Upper lobe of left lung (tissue), 6 donors: ENCODE results near the gene SNX33. TPM values are rescaled to one million over a fixed set of nuclear protein-coding genes. Genes with fewer than 3 reads are reported as not detected.
A peak's percentile ranks its signal among the peaks of the same experiment; 100 is the strongest.
"Not testable (repeated sequence)": the region's sequence is repeated elsewhere in the genome, so short reads cannot be mapped to it uniquely, and the experiment has no call there.

Experiments
- ATAC-seq, 2 donors: fragments of 200-7000 bp; cut with Tn5 transposase; one replicate each; pipeline ENCODE4 v1.9.1; 2022; ENCODE audit warnings: mild to moderate bottlenecking in 2 of 2, moderate library complexity in 2 of 2; ENCODE audit not compliant: low FRiP score in 2 of 2
- DNase-seq, 2 donors: peaks; one replicate each; pipeline ENCODE4 v3.0.0-alpha.2; 2019 to 2020
- H3K27ac ChIP-seq, 4 donors: fragments of 200-600 bp; sonication (generic); one replicate each; pipeline ENCODE4 v1.5.1; 2016 to 2019
- H3K27me3 ChIP-seq, 4 donors: fragments of 200-600 bp; sonication (generic); one replicate each; pipeline ENCODE4 v1.5.1; 2017 to 2019
- H3K36me3 ChIP-seq, 4 donors: fragments of 200-600 bp; sonication (generic); one replicate each; pipeline ENCODE4 v1.5.1; 2016 to 2019
- H3K4me1 ChIP-seq, 4 donors: fragments of 200-600 bp; sonication (generic); one replicate each; pipeline ENCODE4 v1.5.1; 2018 to 2019
- H3K4me3 ChIP-seq, 4 donors: fragments of 200-600 bp; sonication (generic); one replicate each; pipeline ENCODE4 v1.5.1; 2017 to 2019; ENCODE audit warnings: mild to moderate bottlenecking in 2 of 4, moderate library complexity in 1 of 4
- H3K9me3 ChIP-seq, 4 donors: fragments of 200-600 bp; sonication (generic); one replicate each; pipeline ENCODE4 v1.5.1; 2018 to 2019
- EP300 ChIP-seq, 4 donors: sonication (generic); formaldehyde crosslinking; IDR thresholded peaks; one replicate each; pipeline ENCODE4 v1.5.1; 2017; ENCODE audit warnings: antibody characterized with exemption in 4 of 4, control low read depth in 2 of 4
- POLR2A ChIP-seq, 4 donors: fragments of 450-650 bp; IDR thresholded peaks; one replicate each; pipeline ENCODE4 v1.5.1; 2016 to 2017; ENCODE audit warnings: antibody characterized with exemption in 4 of 4, mild to moderate bottlenecking in 2 of 4
- POLR2AphosphoS5 ChIP-seq, 2 donors: sonication (generic); formaldehyde crosslinking; IDR thresholded peaks; one replicate each; pipeline ENCODE4 v1.5.1; 2017; ENCODE audit warnings: antibody characterized with exemption in 2 of 2
- WGBS, 2 donors: methylation state at CpG; one replicate each; pipeline ENCODE4 v1.1.5; 2017 to 2018; 5-methylcytosine and 5-hydroxymethylcytosine counted together
- total RNA-seq, 6 donors: library from RNA; depleted of rRNA in 4 of 6; stranded (reverse); fragments of >200 nt in 4 of 6; gene quantifications; one replicate each; pipeline versions ENCODE4 v1.1.0 to v1.2.1, GENCODE V29; 2016 to 2021
- TF ChIP-seq, protein P1 (sequence below), 6 experiments: fragments of 450-650 bp in 4 of 6; fragments of 200-600 bp in 2 of 6; sonication (generic) in 2 of 6; IDR thresholded peaks; one replicate each; pipeline ENCODE4 v1.5.1; 2016 to 2019; ENCODE audit warnings: antibody characterized with exemption in 6 of 6
- donor health status: DM: no; HTN: no; CAD: no; lungs with moderate emphysema.
- donor health status: DM: no; HTN: yes; CAD: no; lungs with severe emphysema.

Gene SNX33
- total RNA-seq, 6 donors from 2014 or later, result 26.7 to 46.1 (median 31.7) TPM

DNA sequence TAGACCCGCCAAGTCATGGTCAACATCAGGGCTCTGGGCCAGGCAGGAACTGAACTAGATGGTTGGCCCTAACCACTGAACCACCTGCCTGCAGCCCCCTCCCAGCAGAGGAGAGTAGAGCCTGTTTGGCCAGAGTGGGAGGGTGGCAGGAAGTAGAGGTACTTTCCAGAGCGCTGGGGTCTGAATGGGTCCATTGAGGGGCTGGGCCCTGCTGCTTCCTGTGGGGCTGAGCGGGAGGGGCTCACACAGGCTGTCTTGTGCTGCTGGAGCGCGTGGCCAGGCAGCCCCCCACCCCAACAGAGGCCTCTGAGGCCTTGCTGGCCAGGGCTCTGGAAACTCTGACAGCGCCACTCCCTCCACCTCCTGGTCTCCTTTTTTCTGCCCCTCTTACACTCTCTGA is 47.5 kb downstream of the SNX33 start:
- H3K9me3 ChIP-seq, result no peaks in the 10 kb centered on the region
- H3K27ac ChIP-seq, result peak overlapping the region in 2 of 4 donors; percentile 61 to 77
- TF ChIP-seq, protein P1, sequence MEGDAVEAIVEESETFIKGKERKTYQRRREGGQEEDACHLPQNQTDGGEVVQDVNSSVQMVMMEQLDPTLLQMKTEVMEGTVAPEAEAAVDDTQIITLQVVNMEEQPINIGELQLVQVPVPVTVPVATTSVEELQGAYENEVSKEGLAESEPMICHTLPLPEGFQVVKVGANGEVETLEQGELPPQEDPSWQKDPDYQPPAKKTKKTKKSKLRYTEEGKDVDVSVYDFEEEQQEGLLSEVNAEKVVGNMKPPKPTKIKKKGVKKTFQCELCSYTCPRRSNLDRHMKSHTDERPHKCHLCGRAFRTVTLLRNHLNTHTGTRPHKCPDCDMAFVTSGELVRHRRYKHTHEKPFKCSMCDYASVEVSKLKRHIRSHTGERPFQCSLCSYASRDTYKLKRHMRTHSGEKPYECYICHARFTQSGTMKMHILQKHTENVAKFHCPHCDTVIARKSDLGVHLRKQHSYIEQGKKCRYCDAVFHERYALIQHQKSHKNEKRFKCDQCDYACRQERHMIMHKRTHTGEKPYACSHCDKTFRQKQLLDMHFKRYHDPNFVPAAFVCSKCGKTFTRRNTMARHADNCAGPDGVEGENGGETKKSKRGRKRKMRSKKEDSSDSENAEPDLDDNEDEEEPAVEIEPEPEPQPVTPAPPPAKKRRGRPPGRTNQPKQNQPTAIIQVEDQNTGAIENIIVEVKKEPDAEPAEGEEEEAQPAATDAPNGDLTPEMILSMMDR (IDR thresholded peaks at IDR 0.05), result no peak
- TF ChIP-seq POLR2AphosphoS5 (IDR thresholded peaks at IDR 0.05) (no peak), POLR2A (IDR thresholded peaks at IDR 0.05) (no peak), EP300 (IDR thresholded peaks at IDR 0.05) (no peak)
- 52 to 53% methylated on average over 3 to 6 of the region's 6 CpGs for WGBS, 2 donors
- H3K4me1 ChIP-seq, result peaks cover 27 to 57% (median 30%) of the 10 kb centered on the region in 4 donors
- no peaks in the 10 kb centered on the region for H3K27me3 ChIP-seq
- H3K36me3 ChIP-seq, result no peaks in the 10 kb centered on the region
- H3K4me3 ChIP-seq, result no peak overlapping the region
- no peak for ATAC-seq
- no peak for DNase-seq

DNA sequence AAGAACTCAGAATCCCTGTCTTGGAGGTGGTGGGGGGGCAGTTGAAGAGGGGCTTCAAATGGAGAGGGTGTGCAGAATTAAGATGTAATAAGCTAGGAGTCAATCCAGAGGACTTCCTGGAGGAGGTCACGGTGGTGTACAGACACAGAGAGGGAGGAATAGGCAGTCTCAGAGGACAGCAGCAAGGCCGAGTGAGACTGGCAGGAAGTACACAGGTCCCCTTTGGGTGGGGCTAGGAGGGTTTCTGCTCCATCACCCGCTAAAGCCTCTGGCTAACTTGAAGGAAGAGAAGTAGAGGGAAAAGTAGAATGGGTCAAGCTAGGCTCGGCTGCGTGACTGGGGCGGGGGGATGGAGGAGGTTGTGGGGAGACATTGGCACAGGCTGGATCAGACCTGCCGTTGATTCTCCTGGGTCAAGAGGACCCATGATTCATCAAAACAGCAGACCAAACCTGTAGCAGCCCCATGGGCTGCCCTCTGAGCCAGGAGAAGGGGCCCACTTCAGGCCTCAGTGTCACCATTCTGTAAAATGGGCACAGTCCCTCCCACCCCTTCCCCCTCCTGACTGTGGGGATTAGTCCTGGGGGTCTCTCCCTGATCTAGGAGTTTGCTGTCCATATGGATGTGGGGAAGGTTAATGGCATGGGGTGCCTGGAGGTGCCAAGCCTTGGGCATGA is 48.1 kb downstream of the SNX33 start:
- H3K27ac ChIP-seq, result peak overlapping the region in 2 of 4 donors; percentile 64 to 77
- 62 to 76% methylated on average over 7 of the region's 7 CpGs for WGBS, 2 donors

DNA sequence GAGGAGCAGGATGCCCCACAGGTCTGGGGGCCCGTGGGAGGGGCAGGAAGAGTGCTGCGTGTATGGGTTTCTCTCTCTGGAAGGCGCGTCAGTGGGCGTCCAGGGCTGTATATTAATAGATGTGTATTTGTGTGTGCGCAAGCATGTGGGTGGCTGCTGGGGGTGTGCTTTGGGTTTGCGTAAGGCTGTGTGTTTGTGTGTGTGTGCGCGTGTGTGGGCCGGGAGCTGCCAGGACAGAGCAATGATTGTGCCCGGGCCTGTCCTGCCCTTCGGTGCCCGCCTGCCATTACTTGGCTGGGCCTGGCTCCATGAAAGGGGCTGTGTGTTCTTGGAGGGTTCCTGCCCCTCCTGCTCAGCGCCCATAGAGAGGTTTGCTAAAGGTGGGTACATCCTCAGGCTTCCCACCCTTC is 48.6 kb downstream of the SNX33 start:
- ATAC-seq (no peak), DNase-seq (peak in 1 of 2 donors; percentile 68)
- Histone ChIP-seq H3K4me1 (peaks cover 37 to 68% (median 40%) of the 10 kb centered on the region in 4 donors), H3K27ac (peak overlapping the region in 3 of 4 donors; percentile 50 to 77 (median 64)), H3K27me3 (no peaks in the 10 kb centered on the region), H3K36me3 (no peaks in the 10 kb centered on the region), H3K4me3 (no peak overlapping the region), H3K9me3 (no peaks in the 10 kb centered on the region)
- peak in 1 of 2 donors; percentile 12 for TF ChIP-seq POLR2AphosphoS5 (IDR thresholded peaks at IDR 0.05)
- TF ChIP-seq, protein P1 (IDR thresholded peaks at IDR 0.05), result no peak
- WGBS, 2 donors, result 59 to 74% methylated on average over 9 to 11 of the region's 14 CpGs

More for the DNA sequence above, 48.1 kb downstream of the SNX33 start:
- no peak for DNase-seq
- peaks cover 32 to 63% (median 35%) of the 10 kb centered on the region in 4 donors for H3K4me1 ChIP-seq
- no peak overlapping the region for H3K4me3 ChIP-seq
- H3K36me3 ChIP-seq, result no peaks in the 10 kb centered on the region
- no peaks in the 10 kb centered on the region for H3K9me3 ChIP-seq
- no peak for ATAC-seq
- TF ChIP-seq POLR2AphosphoS5 (IDR thresholded peaks at IDR 0.05) (no peak), EP300 (IDR thresholded peaks at IDR 0.05) (no peak)
- TF ChIP-seq, protein P1 (IDR thresholded peaks at IDR 0.05), result no peak
- no peaks in the 10 kb centered on the region for H3K27me3 ChIP-seq

DNA sequence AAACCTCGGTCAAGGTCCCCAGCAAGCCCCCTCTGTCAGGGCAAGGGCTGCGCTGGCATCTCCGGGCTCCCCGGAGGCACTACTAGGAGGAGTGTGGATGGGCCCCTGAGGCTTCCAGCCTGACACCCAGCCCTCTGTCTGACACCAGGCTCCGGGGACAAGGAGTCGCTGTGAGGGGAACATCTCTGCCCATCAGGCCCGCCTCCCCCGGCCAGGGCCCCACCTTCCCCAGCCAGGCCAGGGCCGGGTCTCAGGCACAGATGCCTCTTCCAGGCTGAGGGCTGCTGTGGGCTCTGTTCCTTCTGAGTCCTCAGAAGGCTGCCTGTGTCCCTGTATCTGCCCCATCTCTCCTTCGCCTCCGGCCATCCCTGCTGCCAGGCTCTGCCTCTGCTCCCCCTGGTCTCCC is 49.1 kb downstream of the SNX33 start:
- DNase-seq (peak in 1 of 2 donors; percentile 69), ATAC-seq (no peak)
- no peaks in the 10 kb centered on the region for H3K27me3 ChIP-seq
- H3K9me3 ChIP-seq, result no peaks in the 10 kb centered on the region
- no peak for TF ChIP-seq POLR2AphosphoS5 (IDR thresholded peaks at IDR 0.05)
- no peak for TF ChIP-seq EP300 (IDR thresholded peaks at IDR 0.05)
- TF ChIP-seq POLR2A (IDR thresholded peaks at IDR 0.05), result no peak
- TF ChIP-seq, protein P1 (IDR thresholded peaks at IDR 0.05), result no peak
- no peak overlapping the region for H3K4me3 ChIP-seq
- H3K4me1 ChIP-seq, result peaks cover 37 to 71% (median 40%) of the 10 kb centered on the region in 4 donors
- WGBS, 2 donors, result 76 to 79% methylated on average over 7 to 11 of the region's 11 CpGs
- no peaks in the 10 kb centered on the region for H3K36me3 ChIP-seq
- peak overlapping the region in 3 of 4 donors; percentile 50 to 77 (median 64) for H3K27ac ChIP-seq

DNA sequence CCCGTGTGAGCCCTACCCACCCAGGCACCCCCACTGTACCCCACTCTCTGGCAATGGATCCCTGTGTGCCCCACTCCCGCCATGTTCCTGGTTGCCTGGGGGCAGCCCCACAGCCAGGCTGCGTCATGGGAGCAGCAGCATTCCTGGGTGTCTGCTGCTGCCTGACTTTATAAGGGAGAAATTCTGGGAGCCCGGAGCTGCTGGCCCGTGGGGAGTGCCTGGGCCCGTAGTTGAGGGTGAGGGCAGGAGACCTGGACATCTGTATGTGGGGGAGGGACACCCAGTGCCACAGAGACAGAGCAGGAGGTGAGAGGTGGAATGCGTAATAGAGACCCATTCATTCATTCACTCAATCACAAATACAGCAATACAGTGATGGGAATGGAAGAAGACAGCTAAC is 49.8 kb downstream of the SNX33 start:
- TF ChIP-seq POLR2AphosphoS5 (IDR thresholded peaks at IDR 0.05), result no peak
- TF ChIP-seq EP300 (IDR thresholded peaks at IDR 0.05), result no peak
- TF ChIP-seq, protein P1 (IDR thresholded peaks at IDR 0.05), result no peak
- no peak for TF ChIP-seq POLR2A (IDR thresholded peaks at IDR 0.05)
- DNase-seq, result no peak
- H3K4me3 ChIP-seq, result no peak overlapping the region
- H3K4me1 ChIP-seq, result peaks cover 37 to 71% (median 40%) of the 10 kb centered on the region in 4 donors
- WGBS, 2 donors, result 75 to 89% methylated on average over 6 to 7 of the region's 7 CpGs
- peak overlapping the region in 1 of 4 donors; percentile 77 for H3K27ac ChIP-seq
- H3K9me3 ChIP-seq, result no peaks in the 10 kb centered on the region
- H3K36me3 ChIP-seq, result no peaks in the 10 kb centered on the region
- no peak for ATAC-seq
- H3K27me3 ChIP-seq, result no peaks in the 10 kb centered on the region

DNA sequence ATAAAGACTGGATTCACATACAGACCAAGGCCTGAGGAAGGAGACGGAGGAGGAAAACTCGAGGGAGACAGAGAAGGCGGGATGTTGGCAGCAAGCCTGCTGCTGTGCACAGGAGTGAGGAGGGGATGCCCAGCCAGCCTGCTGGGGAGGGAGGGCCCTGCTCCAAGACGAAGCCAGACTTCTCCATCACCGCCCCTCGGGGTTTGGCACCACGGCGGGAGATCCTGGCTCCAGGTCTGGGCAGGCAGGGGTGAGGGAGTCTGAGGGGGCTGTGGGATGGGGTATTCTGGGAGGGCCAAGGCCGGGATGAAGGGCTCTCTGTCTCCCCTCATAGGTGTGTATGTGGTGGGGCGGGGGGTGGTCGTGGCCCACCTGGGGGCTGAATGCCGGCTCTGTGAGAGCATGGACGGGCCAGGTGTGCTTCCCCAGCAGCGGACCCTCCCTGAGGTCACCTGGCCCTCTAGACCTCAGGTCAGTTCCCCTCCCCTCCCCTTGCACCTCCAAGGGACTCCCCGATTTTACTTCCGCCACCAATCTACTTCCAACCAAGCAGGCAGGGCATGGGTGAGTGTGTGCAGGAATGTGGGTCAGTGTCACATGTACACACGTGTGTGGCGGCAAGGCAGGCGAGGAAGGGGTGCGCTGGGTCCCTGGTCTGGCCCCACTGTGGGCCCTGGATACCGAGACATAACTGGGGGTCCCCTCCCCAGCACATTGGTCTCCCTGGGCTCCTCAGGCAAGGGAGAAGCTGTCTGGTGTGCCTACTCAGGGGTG is 50.4 kb downstream of the SNX33 start:
- H3K27ac ChIP-seq, result peak overlapping the region in 2 of 4 donors; percentile 39 to 44
- H3K4me1 ChIP-seq, result peaks cover 37 to 71% (median 40%) of the 10 kb centered on the region in 4 donors
- DNase-seq, H3K27me3 ChIP-seq, ATAC-seq, H3K36me3 ChIP-seq, H3K4me3 ChIP-seq, H3K9me3 ChIP-seq: not testable (repeated sequence)
- WGBS, 2 donors, result 76 to 87% methylated on average over 7 to 21 of the region's 21 CpGs
